Left colon (tissue), 2 donors: ENCODE measurements around the gene TMEM150C. TPM values are rescaled to one million over a fixed set of nuclear protein-coding genes. Genes with fewer than 3 reads are reported as not detected.

ENCODE experiments used
- ATAC-seq: fragments of 200-7000 bp; cut with Tn5 transposase; one replicate; pipeline ENCODE4 v1.9.1; 2020; ENCODE audit warnings: mild to moderate bottlenecking, moderate library complexity
- DNase-seq, 2 donors: peaks; one replicate each; pipeline ENCODE4 v3.0.0-alpha.2; 2020
- intact Hi-C, 2 donors: fragments of 100-400 bp; cut with DNase I in 1 of 2; cut with micrococcal nuclease in 1 of 2; formaldehyde crosslinking; loops; one replicate each; pipeline versions ENCODE4 v1.11.2 to v1.14.0; 2022; cut with DNase I, micrococcal nuclease
- total RNA-seq, 2 donors: library from RNA; stranded (reverse); fragmentation: NEBNext Ultra II Directional; extraction: Animal tissue kit (Norgen Biotek cat#: 25700); gene quantifications; one replicate each; pipeline ENCODE4 v1.2.1, GENCODE V29; 2021
- donor health status: DM: no; HTN: no; CAD: no.
- donor health status: DM: yes; HTN: yes; CAD: no.

The TMEM150C gene
- total RNA-seq, 2 donors from 2014 or later: 1.8 to 3.7 TPM

- no peak for ATAC-seq
Observed at GRCh38 chr4:82450966-82451755, 110.6 kb downstream of the TMEM150C start.

GRCh38 chr4:82447886-82448285, 113.9 kb downstream of the TMEM150C start:
- intact Hi-C loops: no loop called here
- ATAC-seq (no peak), DNase-seq (no peak)

More at GRCh38 chr4:82450966-82451755, 110.6 kb downstream of the TMEM150C start:
- DNase-seq: no peak
- intact Hi-C loops: no loop called here

- ATAC-seq (no peak), DNase-seq (no peak)
- intact Hi-C loops: no loop called here
Observed at GRCh38 chr4:82439088-82439487, 122.7 kb downstream of the TMEM150C start.

GRCh38 chr4:82437285-82438005, 124.3 kb downstream of the TMEM150C start:
- intact Hi-C loops: no loop called here
- DNase-seq: no peak
- ATAC-seq: no peak

GRCh38 chr4:82436780-82437179, 125.0 kb downstream of the TMEM150C start:
- DNase-seq: no peak
- intact Hi-C loops: no loop called here

GRCh38 chr4:82436130-82436529, 125.7 kb downstream of the TMEM150C start:
- intact Hi-C loops: no loop called here
- DNase-seq (no peak), ATAC-seq (no peak)

More at GRCh38 chr4:82436780-82437179, 125.0 kb downstream of the TMEM150C start:
- no peak for ATAC-seq

GRCh38 chr4:82434949-82435348, 126.8 kb downstream of the TMEM150C start:
- intact Hi-C loops: no loop called here
- ATAC-seq (no peak), DNase-seq (no peak)

- DNase-seq: no peak
- no peak for ATAC-seq
- intact Hi-C loops: no loop called here
Observed at GRCh38 chr4:82433791-82434190, 128.0 kb downstream of the TMEM150C start.

Other genes starting within 250 kb of the TMEM150C start
- 100 to 1,000 TPM; 108 to 151 TPM for gene HNRNPD, start 188.0 kb downstream of the TMEM150C start, total RNA-seq
- 100 to 1,000 TPM in 1 of 2 donors, 10 to 100 TPM in 1; 88.4 to 109 TPM for gene HNRNPDL, start 131.5 kb downstream of the TMEM150C start, total RNA-seq
- gene ENOPH1, start 131.4 kb downstream of the TMEM150C start, total RNA-seq: 10 to 100 TPM; 15.9 to 20.8 TPM
- gene SCD5, start 236.8 kb upstream of the TMEM150C start, total RNA-seq: 1 to 10 TPM in 1 of 2 donors, under 1 TPM in 1; 0.98 to 3.2 TPM